ENCODE results near the gene JMJD1C.

- TF ChIP-seq GATA2 (IDR thresholded peaks at IDR 0.05; ENCODE audit: low read depth, low read length), result no peak
- no peak for TF ChIP-seq GATA3 (IDR thresholded peaks at IDR 0.05; ENCODE audit: low read depth, low read length)
Observed at GRCh38 chr10:63129888-63130287, 335.9 kb downstream of the JMJD1C start.

Measured in SH-SY5Y (cell line).